HG03575 (cell line): ENCODE results near the gene CD40.

Experiments
- ATAC-seq: cut with Tn5 transposase; IDR thresholded peaks from one replicate; pipeline ENCODE4 v1.9.1; 2021; ENCODE audit not compliant: unreplicated experiment, insufficient number of reproducible peaks, low FRiP score; ENCODE audit errors: extremely low read depth

CD40 gene

DNA sequence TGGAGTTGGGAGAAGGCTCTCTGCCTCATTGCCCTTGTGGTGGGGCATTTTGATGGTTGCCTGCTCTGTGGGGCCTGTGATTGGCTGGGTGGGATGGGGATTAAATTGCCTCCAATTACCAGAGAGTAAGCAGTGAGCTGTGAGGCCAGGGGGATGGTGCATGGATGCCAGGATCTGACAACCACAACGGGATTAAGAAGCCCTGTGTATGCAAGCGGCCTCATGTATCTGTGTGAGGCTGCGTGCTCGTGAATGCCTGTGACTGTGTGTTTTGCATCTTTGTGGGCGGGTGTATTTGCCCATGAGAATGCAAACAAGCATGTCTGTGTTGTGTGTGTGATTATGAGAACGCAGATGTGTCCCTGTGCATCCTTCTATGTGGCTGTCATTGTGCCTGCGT is 46.1 kb downstream of the CD40 start:
- ATAC-seq, result no peak

GRCh38 chr20:46167080-46167479 is 49.0 kb downstream of the CD40 start:
- no peak for ATAC-seq

GRCh38 chr20:46168438-46168837 is 50.3 kb downstream of the CD40 start:
- no peak for ATAC-seq

DNA sequence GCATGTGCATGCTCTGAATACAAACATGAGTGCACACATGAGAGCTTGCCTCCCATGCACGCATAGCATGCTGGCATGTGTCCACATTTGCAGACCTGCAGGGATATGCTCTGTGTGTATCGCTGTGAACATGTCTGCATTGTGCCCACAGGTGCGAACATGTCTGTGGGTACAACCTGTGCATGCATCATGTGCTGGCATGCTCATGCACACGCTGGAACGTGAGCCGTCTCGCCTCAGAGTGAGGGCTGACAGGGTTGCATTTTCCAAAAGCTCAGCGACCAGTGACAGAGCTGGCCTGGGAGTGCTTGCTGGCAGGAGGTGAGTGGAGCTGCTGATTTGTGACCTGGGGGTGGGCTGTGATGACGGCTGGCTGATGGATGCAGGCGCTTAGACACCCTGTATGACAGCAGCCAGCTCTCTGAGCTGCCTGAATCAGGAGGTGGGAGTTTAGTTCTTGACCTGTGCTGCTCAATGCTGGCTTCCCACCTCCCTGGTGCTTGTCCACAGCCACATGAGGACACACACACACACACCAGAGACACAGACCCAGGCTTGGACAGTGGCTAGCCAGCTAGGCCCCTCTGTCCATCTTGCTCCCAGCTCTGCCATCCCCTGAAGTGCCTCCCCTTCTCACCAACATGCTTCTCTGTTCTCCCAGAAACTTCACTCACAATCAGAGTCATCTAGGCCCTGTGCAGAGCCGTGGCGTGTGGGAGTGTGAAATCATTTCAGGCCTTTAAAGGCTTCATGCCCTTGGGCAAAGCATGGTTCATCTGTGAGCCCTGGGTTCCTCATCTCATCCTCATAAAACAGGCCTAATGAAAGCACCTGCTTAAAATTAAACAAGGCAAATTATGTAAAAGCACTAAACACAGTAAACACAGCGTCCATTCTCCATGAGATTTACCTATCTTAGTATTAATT is 51.4 kb downstream of the CD40 start:
- no peak for ATAC-seq

DNA sequence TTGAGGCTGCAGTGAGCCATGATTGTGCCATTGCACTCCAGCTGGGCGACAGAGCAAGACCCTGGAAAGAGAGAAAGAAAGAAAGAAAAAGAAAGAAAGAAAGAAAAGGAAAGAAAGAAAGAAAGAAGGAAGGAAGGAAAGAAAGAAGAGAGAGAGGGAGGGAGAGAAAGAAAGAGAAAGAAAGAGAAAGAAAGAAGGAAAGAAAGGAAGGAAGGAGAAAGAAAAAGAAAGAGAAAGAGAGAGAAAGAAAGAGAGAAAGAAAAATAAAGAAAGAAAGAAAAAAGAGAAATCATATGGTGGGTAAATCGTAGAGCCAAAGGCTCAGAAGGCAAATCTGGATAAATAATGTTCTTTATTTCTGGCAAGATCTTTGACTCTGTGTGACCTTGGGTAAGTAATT is 53.4 kb downstream of the CD40 start:
- ATAC-seq, result no peak

- ATAC-seq, result no peak
Measured at GRCh38 chr20:46171909-46172308, 53.8 kb downstream of the CD40 start.

- no peak for ATAC-seq
Measured at GRCh38 chr20:46172455-46172854, 54.3 kb downstream of the CD40 start.

- no peak for ATAC-seq
Measured at GRCh38 chr20:46172961-46173536, 54.9 kb downstream of the CD40 start.

GRCh38 chr20:46173652-46174468 is 55.7 kb downstream of the CD40 start:
- ATAC-seq, result no peak

GRCh38 chr20:46174469-46175126 is 56.5 kb downstream of the CD40 start:
- ATAC-seq, result no peak

GRCh38 chr20:46175127-46175494 is 57.0 kb downstream of the CD40 start:
- no peak for ATAC-seq

- no peak for ATAC-seq
Measured at GRCh38 chr20:46176739-46177378, 58.7 kb downstream of the CD40 start.

DNA sequence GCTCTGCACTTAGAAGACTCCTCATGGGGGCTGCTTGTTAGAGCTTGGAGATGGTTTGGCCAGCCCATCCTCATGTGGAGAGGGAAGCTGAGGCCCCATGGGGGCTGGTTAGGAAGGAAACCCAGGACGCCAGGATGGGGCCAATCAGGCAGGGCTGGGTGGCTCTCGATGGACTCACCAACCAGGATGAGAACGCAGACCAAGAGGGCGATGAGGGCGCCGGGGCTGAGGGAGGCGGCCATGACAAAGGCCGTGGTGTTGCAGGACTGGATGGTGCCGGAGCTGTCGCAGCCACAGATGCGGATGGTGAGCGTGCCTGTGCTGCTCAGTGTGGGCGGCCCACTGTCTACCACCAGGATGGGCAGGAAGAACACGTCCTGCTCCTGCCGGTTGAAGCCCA is 59.7 kb downstream of the CD40 start:
- no peak for ATAC-seq

DNA sequence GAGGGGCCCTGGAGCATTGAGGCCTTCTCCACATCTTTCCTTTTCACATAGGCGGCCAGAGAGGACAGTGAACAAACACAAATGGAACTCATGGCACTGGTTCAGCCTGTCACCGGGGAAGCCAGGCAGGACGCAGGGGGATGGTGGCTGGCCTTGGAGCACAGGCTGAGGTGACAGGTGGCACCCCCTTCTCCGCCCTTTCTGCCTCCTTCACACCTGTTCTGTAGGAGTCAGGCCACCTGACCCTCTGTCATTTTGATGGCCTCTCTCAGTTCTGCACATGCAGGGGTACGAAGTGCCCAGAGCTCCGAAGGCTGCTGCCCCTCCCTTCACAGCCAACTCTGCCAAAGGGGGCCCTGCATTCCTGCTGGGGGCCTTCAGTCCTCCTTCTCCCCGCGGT is 60.8 kb downstream of the CD40 start:
- ATAC-seq, result no peak
